GM19438 (cell line): ENCODE data around the gene EFCAB6.

Source experiments
- ATAC-seq: cut with Tn5 transposase; IDR thresholded peaks from one replicate; pipeline ENCODE4 v1.9.1; 2021; ENCODE audit warnings: low read depth; ENCODE audit not compliant: unreplicated experiment

The EFCAB6 gene

GRCh38 chr22:43754176-43754575 is 57.9 kb downstream of the EFCAB6 start:
- no peak for ATAC-seq

- no peak for ATAC-seq
These were observed 58.4 kb downstream of the EFCAB6 start for GRCh38 chr22:43753688-43754087.

- ATAC-seq: no peak
These were observed 61.4 kb downstream of the EFCAB6 start for GRCh38 chr22:43750751-43751150.

GRCh38 chr22:43749473-43749872 is 62.6 kb downstream of the EFCAB6 start:
- ATAC-seq: no peak

GRCh38 chr22:43747877-43748276 is 64.2 kb downstream of the EFCAB6 start:
- no peak for ATAC-seq

GRCh38 chr22:43747058-43747457 is 65.0 kb downstream of the EFCAB6 start:
- ATAC-seq: no peak

GRCh38 chr22:43745783-43746356 is 66.2 kb downstream of the EFCAB6 start:
- ATAC-seq: no peak

GRCh38 chr22:43745411-43745770 is 66.7 kb downstream of the EFCAB6 start:
- ATAC-seq: no peak

- no peak for ATAC-seq
These were observed 67.2 kb downstream of the EFCAB6 start for GRCh38 chr22:43744700-43745410.

- ATAC-seq: no peak
These were observed 68.0 kb downstream of the EFCAB6 start for GRCh38 chr22:43743929-43744643.

GRCh38 chr22:43743131-43743530 is 69.0 kb downstream of the EFCAB6 start:
- no peak for ATAC-seq

- ATAC-seq: no peak
These were observed 69.8 kb downstream of the EFCAB6 start for GRCh38 chr22:43742154-43742950.

- ATAC-seq: no peak
These were observed 71.4 kb downstream of the EFCAB6 start for GRCh38 chr22:43740587-43741270.

- no peak for ATAC-seq
These were observed 72.2 kb downstream of the EFCAB6 start for GRCh38 chr22:43739851-43740379.

- no peak for ATAC-seq
These were observed 74.8 kb downstream of the EFCAB6 start for GRCh38 chr22:43737150-43737828.

- ATAC-seq: no peak
These were observed 75.5 kb downstream of the EFCAB6 start for GRCh38 chr22:43736651-43737050.

GRCh38 chr22:43734370-43735150 is 77.5 kb downstream of the EFCAB6 start:
- no peak for ATAC-seq

GRCh38 chr22:43733138-43733537 is 79.0 kb downstream of the EFCAB6 start:
- ATAC-seq: no peak

GRCh38 chr22:43731988-43732387 is 80.1 kb downstream of the EFCAB6 start:
- no peak for ATAC-seq
